AML-193 (cell line): Measurements from ENCODE around the gene SPON2.

Experiments used
- DNase-seq, 2 experiments: peaks; one replicate each; lab custom pipeline; 2025; lab: John Stamatoyannopoulos, UW

Gene SPON2

GRCh38 chr4:1172228-1172851 is at the start of gene SPON2:
TSS of gene SPON2 (minus strand) at chr4:1172583.
- DNase-seq = no peak

DNA sequence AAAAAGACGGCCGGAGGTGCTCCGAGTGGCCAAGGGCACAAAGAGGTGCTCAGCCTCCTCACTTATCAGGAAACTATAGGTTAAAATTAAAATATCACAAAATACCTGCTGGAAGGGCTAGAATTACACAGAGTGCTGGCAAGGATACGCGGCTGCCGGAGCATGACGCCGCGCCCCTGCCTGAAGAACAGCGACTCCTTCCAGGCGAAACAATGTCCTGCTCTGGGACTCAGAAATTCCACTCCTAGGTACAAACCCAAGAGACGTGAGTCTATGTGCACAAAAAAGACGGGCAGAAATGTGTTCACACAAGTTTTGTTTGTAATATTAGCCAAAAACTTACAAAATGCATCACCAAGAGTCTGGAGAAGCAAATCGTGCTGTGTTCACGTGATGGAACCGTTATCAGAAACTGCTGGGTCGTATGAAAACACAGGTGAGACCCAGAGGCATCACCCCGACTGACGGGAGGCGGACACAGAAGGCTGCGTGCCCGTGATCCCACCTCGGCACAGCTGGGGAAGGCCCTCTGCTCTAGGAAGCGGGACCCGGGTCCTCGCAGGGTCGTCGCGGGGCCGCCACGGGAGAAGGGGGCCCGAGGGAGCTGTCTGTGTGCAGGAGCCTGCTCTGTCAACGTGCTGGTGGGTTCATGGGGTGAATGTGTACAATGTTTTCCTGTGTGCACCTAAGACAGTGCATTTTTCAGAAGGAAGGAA is 48.9 kb upstream of the SPON2 start:
- no peak for DNase-seq

DNA sequence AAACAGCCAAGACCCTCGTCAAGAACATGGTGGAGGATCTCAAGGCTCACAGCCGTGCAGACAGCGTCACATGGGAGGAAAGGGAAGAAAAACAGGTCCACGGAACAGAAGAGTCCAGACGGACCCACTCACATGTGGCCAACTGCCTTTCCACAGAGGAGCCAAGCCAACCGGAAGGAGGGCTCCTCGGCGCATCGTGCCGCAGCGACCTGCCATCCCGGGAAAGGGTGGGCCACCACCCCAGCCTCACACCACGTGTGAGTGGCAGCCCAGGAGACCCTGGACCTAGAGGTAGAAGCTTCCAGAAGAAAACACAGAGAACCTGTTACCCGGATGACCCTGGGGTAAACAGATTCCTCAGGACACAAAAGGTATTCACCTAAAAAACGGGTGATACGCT is 48.2 kb upstream of the SPON2 start:
- no peak for DNase-seq

- peak in 1 of 2 experiments; percentile 27 for DNase-seq
These were observed 47.2 kb upstream of the SPON2 start for GRCh38 chr4:1219566-1219950.

DNA sequence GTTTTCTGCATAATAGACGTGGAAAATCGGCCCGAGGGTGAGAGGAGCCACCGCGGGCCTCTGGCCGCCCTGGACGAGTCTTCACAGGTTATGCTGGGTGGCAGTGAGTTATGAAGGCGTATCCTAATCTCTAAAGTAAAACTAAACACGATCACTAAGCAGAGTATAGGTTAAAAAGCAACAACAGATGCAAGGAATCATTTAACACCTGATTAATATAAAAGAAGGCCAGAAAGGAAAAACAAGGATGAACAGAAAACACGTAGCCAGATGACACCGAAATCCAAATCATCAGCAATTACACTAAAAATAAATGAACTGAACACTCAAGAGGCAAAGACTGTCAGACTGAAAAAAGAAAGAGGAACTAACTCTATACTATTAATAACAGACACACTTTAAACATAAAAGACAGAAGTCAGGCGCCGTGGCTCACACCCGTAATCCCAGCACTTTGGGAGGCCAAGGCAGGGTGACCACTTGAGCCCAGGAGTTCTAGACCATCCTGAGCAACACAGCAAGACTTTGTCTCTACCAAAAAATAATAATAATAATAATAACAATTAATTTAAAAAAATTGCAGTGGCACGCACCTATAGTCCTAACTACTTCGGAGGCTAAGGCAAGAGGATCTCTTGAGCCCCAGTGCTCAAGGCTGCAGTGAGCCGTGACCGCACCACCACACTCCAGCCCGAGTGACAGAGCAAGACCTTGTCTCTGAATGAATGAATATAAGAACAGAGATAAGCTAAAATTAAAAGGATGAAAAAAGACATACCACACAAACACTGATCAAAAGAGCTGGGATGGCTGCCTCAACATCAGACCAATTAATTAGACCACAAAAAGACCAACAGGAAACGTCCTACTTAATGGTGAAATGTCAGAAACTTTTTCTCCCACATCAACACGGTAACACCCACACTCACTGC is 46.5 kb upstream of the SPON2 start:
- peak; percentile 48 to 59 for DNase-seq

- no peak for DNase-seq
These were observed 45.0 kb upstream of the SPON2 start for GRCh38 chr4:1217366-1217765.

- DNase-seq = no peak
These were observed 44.5 kb upstream of the SPON2 start for GRCh38 chr4:1216869-1217294.

DNA sequence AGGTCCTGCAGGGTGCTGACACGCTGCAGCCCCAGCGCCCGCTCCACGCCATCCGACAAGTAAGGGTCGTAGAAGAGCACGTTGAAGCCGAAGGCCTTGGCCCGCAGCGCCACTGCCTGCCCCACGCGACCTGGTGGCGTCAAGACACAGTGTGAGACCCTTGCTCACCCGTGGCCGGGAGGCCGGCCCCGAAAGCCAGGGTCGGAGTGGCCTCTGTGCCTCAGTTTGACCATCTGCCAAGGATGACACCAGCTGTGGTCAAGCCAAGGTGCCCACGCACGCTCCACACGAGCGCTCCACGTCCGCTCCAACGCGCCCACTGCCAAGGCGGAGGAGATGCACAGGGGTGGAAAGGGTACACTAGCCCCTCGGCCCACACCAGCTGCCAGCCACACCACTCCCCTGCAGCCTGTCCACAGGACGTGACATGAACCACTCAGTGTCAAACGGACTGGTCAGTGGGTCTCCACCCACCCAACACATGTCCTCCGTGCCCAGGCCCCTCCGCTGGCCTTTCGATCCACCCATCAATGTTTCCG is 43.8 kb upstream of the SPON2 start:
- DNase-seq = no peak

- DNase-seq = no peak
These were observed 43.0 kb upstream of the SPON2 start for GRCh38 chr4:1215141-1216075.

DNA sequence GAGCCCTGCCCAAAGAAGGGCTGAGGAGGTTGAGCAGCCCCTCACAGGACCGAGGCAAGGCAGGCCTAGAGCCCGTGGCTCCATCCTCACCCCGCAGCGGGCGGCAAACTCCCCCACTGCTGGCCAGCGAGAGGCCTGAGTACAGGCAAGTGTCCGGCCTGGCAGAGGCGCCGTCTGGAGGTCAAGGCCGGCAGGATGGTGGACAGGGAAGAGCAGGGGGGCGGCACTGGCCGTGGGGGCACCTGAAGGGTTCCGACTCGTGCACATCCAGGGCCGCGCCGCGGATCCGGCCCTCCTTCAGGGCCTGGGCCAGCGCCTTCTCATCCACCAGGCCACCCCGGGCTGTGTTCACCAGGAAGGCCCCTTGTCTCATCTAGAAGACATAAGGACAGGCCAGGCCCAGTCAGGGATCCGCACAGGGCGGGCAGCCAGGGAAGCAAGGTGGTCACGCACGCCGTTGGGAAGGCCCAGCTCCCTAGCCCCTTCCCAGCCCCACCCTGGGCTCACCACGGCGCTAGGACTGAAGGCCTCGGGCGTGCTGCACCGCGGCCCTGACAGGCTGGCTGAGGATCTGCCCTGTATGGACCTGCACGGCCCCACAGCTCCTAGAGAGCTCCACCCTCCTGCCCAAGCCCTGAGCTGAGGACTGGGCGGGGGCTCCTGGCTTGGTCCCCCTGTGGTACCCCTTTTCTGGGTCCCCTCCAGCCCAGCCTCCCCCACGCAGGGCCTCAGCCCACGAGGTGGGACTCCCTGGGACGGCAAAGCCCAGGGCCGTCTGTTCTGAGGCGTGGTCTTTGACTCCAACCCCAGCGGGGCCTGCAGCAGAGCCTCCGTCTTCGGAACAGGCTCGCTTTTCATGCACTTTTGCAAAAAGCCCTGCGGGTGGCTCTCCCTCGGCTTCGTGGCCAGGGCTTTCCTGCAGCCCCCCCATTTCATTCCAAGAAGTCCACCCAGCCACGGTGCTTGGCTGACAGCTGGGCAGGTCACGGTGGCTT is 42.0 kb upstream of the SPON2 start:
- no peak for DNase-seq

GRCh38 chr4:1213336-1213995 is 41.1 kb upstream of the SPON2 start:
- no peak for DNase-seq

DNA sequence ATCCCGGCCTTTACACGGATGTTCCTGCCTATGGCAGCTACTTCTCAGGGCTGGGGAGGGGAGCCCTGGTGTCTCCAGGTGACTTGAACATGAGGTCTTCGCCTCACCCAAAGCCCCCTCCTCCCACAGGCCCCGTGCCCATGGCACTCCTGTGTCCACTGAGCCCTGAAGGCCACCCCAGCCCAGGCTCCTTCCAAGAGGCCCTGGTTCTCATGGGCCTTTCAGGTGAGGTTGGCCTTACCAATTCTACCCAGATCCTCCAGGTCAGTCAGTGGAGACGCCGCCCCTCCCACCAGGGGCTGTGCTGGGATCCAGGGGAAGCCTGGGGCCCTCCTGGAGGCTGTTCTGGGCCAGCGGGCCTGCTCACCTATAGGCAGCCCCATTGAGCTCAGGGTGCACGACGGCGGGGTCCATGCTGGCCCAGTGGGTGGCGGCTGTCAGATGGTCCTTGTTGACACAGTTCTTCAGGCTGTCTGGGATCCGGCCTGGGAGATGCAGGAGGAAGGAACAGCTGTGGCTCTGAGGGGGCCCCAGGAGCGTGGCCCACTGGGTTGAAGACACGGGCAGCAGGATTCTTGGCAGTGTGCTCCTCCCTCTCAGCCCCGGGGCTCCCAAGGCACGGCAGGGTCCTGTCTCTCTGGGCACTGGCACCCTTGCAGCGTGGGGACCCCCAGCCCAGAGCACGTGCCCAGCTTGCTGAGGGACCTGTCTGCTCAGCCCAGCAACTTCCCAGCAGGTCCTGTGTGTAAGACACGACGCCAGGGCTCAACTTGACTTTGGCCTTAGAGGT is 40.4 kb upstream of the SPON2 start:
- DNase-seq = no peak

DNA sequence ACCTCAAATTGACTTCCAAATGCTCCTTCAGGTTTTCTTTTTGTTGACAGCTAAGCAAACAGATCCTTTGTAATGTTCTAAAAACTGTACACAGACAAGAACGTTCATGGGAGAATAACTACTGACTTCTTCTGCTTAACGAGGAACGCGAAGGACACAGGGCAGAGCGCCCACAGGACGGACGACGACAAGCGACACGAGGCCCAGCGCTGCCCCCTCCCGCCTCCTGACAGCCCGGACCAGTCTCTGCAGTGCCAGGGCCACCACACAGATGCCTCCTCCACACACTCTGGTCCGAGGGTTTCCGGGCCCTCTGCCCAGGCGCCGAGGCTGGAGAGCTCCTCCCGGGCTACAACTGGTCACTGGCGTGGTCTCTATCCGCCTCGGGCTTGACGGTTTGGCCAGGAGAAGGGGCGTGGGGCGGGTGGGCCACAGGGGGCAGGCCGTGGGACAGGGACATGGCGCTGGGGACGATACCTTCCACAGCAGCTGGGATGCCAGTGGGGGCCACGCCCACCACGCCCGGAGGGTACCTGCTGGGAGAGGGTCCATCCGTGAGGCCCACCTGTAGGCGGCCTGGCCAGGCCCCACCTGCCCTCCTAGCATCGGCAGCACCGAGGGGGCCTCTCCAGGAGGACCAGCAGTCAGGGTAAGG is 39.6 kb upstream of the SPON2 start:
- DNase-seq = no peak

DNA sequence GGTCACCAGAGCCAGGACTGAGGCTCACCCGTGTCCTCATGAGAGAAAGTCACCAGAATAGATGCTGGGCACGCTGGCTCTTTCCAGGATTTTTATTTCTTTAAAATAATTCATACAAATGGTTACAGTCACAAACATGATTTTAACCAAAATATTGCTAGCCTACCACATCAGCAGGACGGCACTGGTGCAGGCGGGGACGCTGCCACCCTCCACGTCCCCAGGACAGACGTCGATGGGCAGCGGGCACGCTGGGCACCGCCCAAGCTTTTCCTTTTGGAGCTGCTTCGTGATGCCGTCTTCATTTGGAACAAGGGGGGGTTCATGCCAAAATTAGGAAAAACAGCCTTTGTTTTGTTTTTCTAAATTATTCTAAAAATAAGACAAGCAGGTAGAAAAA is 39.0 kb upstream of the SPON2 start:
- DNase-seq = no peak

- no peak for DNase-seq
These were observed 38.6 kb upstream of the SPON2 start for GRCh38 chr4:1210971-1211370.

DNA sequence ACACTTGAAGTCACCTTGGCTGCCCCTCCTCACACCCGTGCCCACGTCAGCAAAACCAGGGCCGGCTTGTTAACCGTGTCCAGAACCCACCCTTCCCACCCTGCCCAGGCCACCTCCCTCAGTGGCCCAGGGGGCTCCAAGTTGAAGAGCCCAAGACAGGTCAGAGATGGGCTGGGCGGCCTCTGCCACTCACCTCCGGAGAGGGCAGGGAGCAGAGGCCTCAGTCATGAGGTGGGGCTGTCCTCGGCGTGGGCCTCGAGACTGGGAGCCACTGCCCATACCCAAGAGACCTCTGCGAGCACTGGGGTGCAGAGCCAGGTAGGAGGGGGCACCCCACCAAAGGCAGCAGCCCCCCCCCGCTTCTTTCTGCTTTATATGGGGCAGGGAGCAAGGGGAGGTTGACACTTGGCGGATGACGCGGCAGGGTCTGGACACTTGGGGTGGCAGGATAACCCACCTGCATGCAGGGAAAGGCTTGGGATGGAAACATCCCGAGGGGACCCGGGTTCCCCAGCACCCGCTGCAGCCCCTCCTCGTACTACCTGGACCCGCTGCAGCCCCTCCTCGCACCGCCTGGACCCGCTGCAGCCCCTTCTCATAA is 38.0 kb upstream of the SPON2 start:
- no peak for DNase-seq

DNA sequence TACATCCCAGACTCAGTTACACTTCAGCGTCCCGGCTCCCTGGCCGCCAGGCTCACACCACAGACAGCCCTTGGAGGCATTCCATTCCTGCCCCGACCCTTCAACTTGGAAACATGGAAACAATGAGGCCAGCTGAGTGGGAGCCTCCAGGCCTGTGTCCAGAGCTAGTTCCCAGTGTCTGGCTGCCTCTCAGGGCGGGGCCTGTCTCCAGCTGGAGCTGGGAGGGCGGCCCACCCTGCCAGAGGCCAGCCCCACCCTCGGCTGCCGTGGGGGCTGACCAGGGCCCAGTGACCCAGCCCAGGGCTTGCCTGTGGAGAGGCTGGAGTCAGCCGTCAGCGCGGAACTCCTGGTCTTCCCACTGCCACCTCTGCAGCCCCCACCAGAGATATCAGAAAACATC is 37.4 kb upstream of the SPON2 start:
- DNase-seq = no peak
